ENCODE measurements around the gene GPC1.

The GPC1 gene

GRCh38 chr2:240459401-240460252 is 24.2 kb downstream of the GPC1 start:
- peaks cover 2% of the 10 kb centered on the region for H3K36me3 ChIP-seq (replicated peaks)
- H3K27ac ChIP-seq, result no peak overlapping the region
- in situ Hi-C loops (cut with HindIII; ENCODE audit: low pct_ligation_motif_present, low sequenced_read_pairs), result no loop called here
- H3K4me3 ChIP-seq (ENCODE audit: low read depth, low read length), result no peak overlapping the region
- no peak for DNase-seq
- TF ChIP-seq CTCF (IDR thresholded peaks at IDR 0.05; ENCODE audit: low read depth, low read length, missing control alignments), result no peak
- H3K27me3 ChIP-seq (replicated peaks), result no peaks in the 10 kb centered on the region

GRCh38 chr2:240460253-240460711 is 24.8 kb downstream of the GPC1 start:
- in situ Hi-C loops (cut with HindIII; ENCODE audit: low pct_ligation_motif_present, low sequenced_read_pairs), result no loop called here
- Histone ChIP-seq H3K36me3 (replicated peaks) (peaks cover 2% of the 10 kb centered on the region), H3K4me3 (ENCODE audit: low read depth, low read length) (no peak overlapping the region), H3K27ac (no peak overlapping the region), H3K27me3 (replicated peaks) (no peaks in the 10 kb centered on the region)
- DNase-seq, result no peak
- TF ChIP-seq CTCF (IDR thresholded peaks at IDR 0.05; ENCODE audit: low read depth, low read length, missing control alignments), result no peak

DNA sequence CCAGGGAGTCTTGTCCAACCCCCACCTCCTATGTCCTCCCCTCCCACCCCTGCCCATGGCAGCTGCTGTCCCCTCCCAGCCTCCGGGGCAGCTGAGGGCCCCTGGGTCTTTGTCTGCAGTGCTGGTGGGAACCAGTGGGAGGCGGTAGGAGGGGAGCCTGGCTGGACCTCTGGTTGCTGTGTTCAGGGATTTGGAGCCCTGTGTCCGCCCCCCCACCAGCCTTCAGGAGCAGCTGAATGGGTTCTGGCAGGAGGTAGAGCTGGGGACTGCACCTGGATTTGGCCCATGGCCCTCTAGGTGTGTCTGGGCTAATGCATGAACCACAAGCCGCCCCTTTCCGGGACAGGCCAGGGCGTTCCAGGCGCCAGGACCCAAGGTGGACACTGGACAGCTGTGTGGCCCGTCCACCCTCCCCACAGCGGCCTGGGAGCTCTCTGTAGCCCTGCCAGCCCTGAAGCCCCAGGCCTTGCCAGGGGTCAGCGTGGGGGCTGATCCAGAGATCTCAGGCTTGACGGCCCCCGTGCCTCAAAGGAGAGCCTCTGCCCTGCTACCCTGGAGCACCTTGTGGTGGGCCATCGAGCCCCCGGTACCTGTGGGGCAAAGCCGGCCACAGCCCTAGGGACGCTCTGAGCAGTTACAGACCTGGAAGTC is 25.4 kb downstream of the GPC1 start:
- peak; percentile 30 for TF ChIP-seq CTCF (IDR thresholded peaks at IDR 0.05; ENCODE audit: low read depth, low read length, missing control alignments)
- DNase-seq, result no peak
- Histone ChIP-seq H3K27me3 (replicated peaks) (no peaks in the 10 kb centered on the region), H3K27ac (no peak overlapping the region), H3K36me3 (replicated peaks) (peaks cover 7% of the 10 kb centered on the region), H3K4me3 (ENCODE audit: low read depth, low read length) (no peak overlapping the region)
- in situ Hi-C loops (cut with HindIII; ENCODE audit: low pct_ligation_motif_present, low sequenced_read_pairs), result no loop called here

GRCh38 chr2:240461471-240462072 is 26.1 kb downstream of the GPC1 start:
- no peak for TF ChIP-seq CTCF (IDR thresholded peaks at IDR 0.05; ENCODE audit: low read depth, low read length, missing control alignments)
- H3K27ac ChIP-seq, result no peak overlapping the region
- H3K27me3 ChIP-seq (replicated peaks), result no peaks in the 10 kb centered on the region
- in situ Hi-C loops (cut with HindIII; ENCODE audit: low pct_ligation_motif_present, low sequenced_read_pairs), result no loop called here
- H3K4me3 ChIP-seq (ENCODE audit: low read depth, low read length), result no peak overlapping the region
- peaks cover 7% of the 10 kb centered on the region for H3K36me3 ChIP-seq (replicated peaks)
- no peak for DNase-seq

GRCh38 chr2:240462073-240462706 is 26.7 kb downstream of the GPC1 start:
- no peak for TF ChIP-seq CTCF (IDR thresholded peaks at IDR 0.05; ENCODE audit: low read depth, low read length, missing control alignments)
- Histone ChIP-seq H3K27ac (no peak overlapping the region), H3K27me3 (replicated peaks) (no peaks in the 10 kb centered on the region), H3K36me3 (replicated peaks) (peaks cover 7% of the 10 kb centered on the region), H3K4me3 (ENCODE audit: low read depth, low read length) (no peak overlapping the region)
- DNase-seq, result no peak
- in situ Hi-C loops (cut with HindIII; ENCODE audit: low pct_ligation_motif_present, low sequenced_read_pairs), result no loop called here

All from brain microvascular endothelial cell (primary cell).